ENCODE measurements around the gene LRRC37A3.
"Not testable (repeated sequence)": the region's sequence is repeated elsewhere in the genome, so short reads cannot be mapped to it uniquely, and the experiment has no call there.

GRCh38 chr17:64928701-64929100, 9.4 kb upstream of the LRRC37A3 start:
- not testable (repeated sequence) for TF ChIP-seq CTCF (conservative IDR thresholded peaks at IDR 0.05 in 1 of 2, IDR thresholded peaks at IDR 0.05 in 1 of 2; ENCODE audit: low read depth in 1 of 2, low read length in 2 of 2); EZH2 (IDR thresholded peaks at IDR 0.05; ENCODE audit: low read length, missing control alignments)
